NCI-H345 treated with DMSO at 0.1 percent for 48 hours (cell line): ENCODE data around the gene TNFRSF25.
A peak's percentile ranks its signal among the peaks of the same experiment; 100 is the strongest.

Source experiments
- DNase-seq: peaks from one replicate; lab custom pipeline; 2025; ENCODE audit not compliant: unreplicated experiment; lab: John Stamatoyannopoulos, UW

TNFRSF25 gene

GRCh38 chr1:6419804-6420453, 46.0 kb downstream of the TNFRSF25 start, which contains the start of gene HES2:
HES2 (minus strand) TSS chr1:6419919; CDS start chr1:6419820, 99 bp downstream.
- DNase-seq: no peak

GRCh38 chr1:6419397-6419803, 46.6 kb downstream of the TNFRSF25 start:
- DNase-seq: no peak

GRCh38 chr1:6418668-6419396, 47.1 kb downstream of the TNFRSF25 start:
- no peak for DNase-seq

- no peak for DNase-seq
Measured at GRCh38 chr1:6417961-6418667, 47.9 kb downstream of the TNFRSF25 start.

GRCh38 chr1:6416906-6417305, 49.1 kb downstream of the TNFRSF25 start:
- DNase-seq: no peak

GRCh38 chr1:6416295-6416656, 49.7 kb downstream of the TNFRSF25 start:
- no peak for DNase-seq

GRCh38 chr1:6414881-6415626, 50.9 kb downstream of the TNFRSF25 start:
- DNase-seq: no peak

GRCh38 chr1:6414443-6414844, 51.5 kb downstream of the TNFRSF25 start:
- DNase-seq: peak; percentile 51

- peak; percentile 65 for DNase-seq
Measured at GRCh38 chr1:6412896-6413295, 53.1 kb downstream of the TNFRSF25 start.
